ENCODE measurements around the gene HRNR.
"Not testable (repeated sequence)": the region's sequence is repeated elsewhere in the genome, so short reads cannot be mapped to it uniquely, and the experiment has no call there.

The HRNR gene

GRCh38 chr1:152220166-152221163, 3.5 kb downstream of the HRNR start:
- Histone ChIP-seq H3K27ac (ENCODE audit: low read depth, low read length, severe bottlenecking) (no peak overlapping the region), H3K36me3 (ENCODE audit: control insufficient read depth, insufficient read depth, low read length) (no peaks in the 10 kb centered on the region)
- WGBS, 2 experiments (ENCODE audit: insufficient coverage in 2 of 2) = 83 to 84% methylated on average over 29 of the region's 30 CpGs

GRCh38 chr1:152219438-152219837, 4.6 kb downstream of the HRNR start:
- peaks cover 57% of the 10 kb centered on the region for H3K9me3 ChIP-seq (ENCODE audit: control insufficient read depth, low read length)
- H3K36me3 ChIP-seq (ENCODE audit: control insufficient read depth, insufficient read depth, low read length); H3K4me1 ChIP-seq (ENCODE audit: control insufficient read depth, insufficient read depth, low read length, poor library complexity, severe bottlenecking); H3K4me3 ChIP-seq (ENCODE audit: extremely low read depth, insufficient read depth, low read length, poor library complexity, severe bottlenecking); H3K27ac ChIP-seq (ENCODE audit: low read depth, low read length, severe bottlenecking): not testable (repeated sequence)
- 69 to 76% methylated on average over 14 of the region's 14 CpGs for WGBS, 2 experiments (ENCODE audit: insufficient coverage in 2 of 2)

More at GRCh38 chr1:152220166-152221163, 3.5 kb downstream of the HRNR start:
- no peak overlapping the region for H3K4me3 ChIP-seq (ENCODE audit: extremely low read depth, insufficient read depth, low read length, poor library complexity, severe bottlenecking)
- peaks cover 55% of the 10 kb centered on the region for H3K9me3 ChIP-seq (ENCODE audit: control insufficient read depth, low read length)
- H3K4me1 ChIP-seq (ENCODE audit: control insufficient read depth, insufficient read depth, low read length, poor library complexity, severe bottlenecking) = no peaks in the 10 kb centered on the region

GRCh38 chr1:152218762-152219436, 5.1 kb downstream of the HRNR start:
- H3K36me3 ChIP-seq (ENCODE audit: control insufficient read depth, insufficient read depth, low read length) = no peaks in the 10 kb centered on the region
- no peak overlapping the region for H3K27ac ChIP-seq (ENCODE audit: low read depth, low read length, severe bottlenecking)
- H3K9me3 ChIP-seq (ENCODE audit: control insufficient read depth, low read length) = peaks cover 53% of the 10 kb centered on the region
- H3K4me1 ChIP-seq (ENCODE audit: control insufficient read depth, insufficient read depth, low read length, poor library complexity, severe bottlenecking) = no peaks in the 10 kb centered on the region
- WGBS, 2 experiments (ENCODE audit: insufficient coverage in 2 of 2) = 82 to 86% methylated on average over 24 of the region's 24 CpGs
- H3K4me3 ChIP-seq (ENCODE audit: extremely low read depth, insufficient read depth, low read length, poor library complexity, severe bottlenecking) = no peak overlapping the region

- H3K27ac ChIP-seq (ENCODE audit: low read depth, low read length, severe bottlenecking); H3K36me3 ChIP-seq (ENCODE audit: control insufficient read depth, insufficient read depth, low read length); H3K4me1 ChIP-seq (ENCODE audit: control insufficient read depth, insufficient read depth, low read length, poor library complexity, severe bottlenecking); H3K4me3 ChIP-seq (ENCODE audit: extremely low read depth, insufficient read depth, low read length, poor library complexity, severe bottlenecking): not testable (repeated sequence)
- whole genome bisulfite sequencing, 2 experiments (ENCODE audit: insufficient coverage in 2 of 2) = 76 to 86% methylated on average over 4 to 6 of the region's 13 CpGs
- peaks cover 32% of the 10 kb centered on the region for H3K9me3 ChIP-seq (ENCODE audit: control insufficient read depth, low read length)
Observed at GRCh38 chr1:152215604-152216003, 8.4 kb downstream of the HRNR start.

- not testable (repeated sequence) for H3K36me3 ChIP-seq (ENCODE audit: control insufficient read depth, insufficient read depth, low read length); H3K4me1 ChIP-seq (ENCODE audit: control insufficient read depth, insufficient read depth, low read length, poor library complexity, severe bottlenecking); H3K4me3 ChIP-seq (ENCODE audit: extremely low read depth, insufficient read depth, low read length, poor library complexity, severe bottlenecking); H3K27ac ChIP-seq (ENCODE audit: low read depth, low read length, severe bottlenecking)
- WGBS, 2 experiments (ENCODE audit: insufficient coverage in 2 of 2) = 93% methylated on average over 5 of the region's 21 CpGs; no CpG with 5 or more reads in 1 of the 2 experiments
- H3K9me3 ChIP-seq (ENCODE audit: control insufficient read depth, low read length) = peaks cover 30% of the 10 kb centered on the region
Observed at GRCh38 chr1:152214911-152215310, 9.1 kb downstream of the HRNR start.

GRCh38 chr1:152198982-152199381, 25.0 kb downstream of the HRNR start:
- Histone ChIP-seq H3K4me1 (ENCODE audit: control insufficient read depth, insufficient read depth, low read length, poor library complexity, severe bottlenecking) (no peaks in the 10 kb centered on the region), H3K4me3 (ENCODE audit: extremely low read depth, insufficient read depth, low read length, poor library complexity, severe bottlenecking) (no peak overlapping the region), H3K27ac (ENCODE audit: low read depth, low read length, severe bottlenecking) (no peak overlapping the region), H3K36me3 (ENCODE audit: control insufficient read depth, insufficient read depth, low read length) (no peaks in the 10 kb centered on the region), H3K9me3 (ENCODE audit: control insufficient read depth, low read length) (peaks cover 15% of the 10 kb centered on the region)

- H3K4me1 ChIP-seq (ENCODE audit: control insufficient read depth, insufficient read depth, low read length, poor library complexity, severe bottlenecking) = no peaks in the 10 kb centered on the region
- H3K9me3 ChIP-seq (ENCODE audit: control insufficient read depth, low read length) = peaks cover 3% of the 10 kb centered on the region
- H3K4me3 ChIP-seq (ENCODE audit: extremely low read depth, insufficient read depth, low read length, poor library complexity, severe bottlenecking) = no peak overlapping the region
- H3K27ac ChIP-seq (ENCODE audit: low read depth, low read length, severe bottlenecking) = no peak overlapping the region
- H3K36me3 ChIP-seq (ENCODE audit: control insufficient read depth, insufficient read depth, low read length) = no peaks in the 10 kb centered on the region
Observed at GRCh38 chr1:152197361-152197941, 26.5 kb downstream of the HRNR start.

GRCh38 chr1:152191711-152192110, 32.3 kb downstream of the HRNR start:
- Histone ChIP-seq H3K36me3 (ENCODE audit: control insufficient read depth, insufficient read depth, low read length) (no peaks in the 10 kb centered on the region), H3K27ac (ENCODE audit: low read depth, low read length, severe bottlenecking) (no peak overlapping the region), H3K9me3 (ENCODE audit: control insufficient read depth, low read length) (no peaks in the 10 kb centered on the region), H3K4me1 (ENCODE audit: control insufficient read depth, insufficient read depth, low read length, poor library complexity, severe bottlenecking) (no peaks in the 10 kb centered on the region), H3K4me3 (ENCODE audit: extremely low read depth, insufficient read depth, low read length, poor library complexity, severe bottlenecking) (no peak overlapping the region)

- Histone ChIP-seq H3K27ac (ENCODE audit: low read depth, low read length, severe bottlenecking) (no peak overlapping the region), H3K36me3 (ENCODE audit: control insufficient read depth, insufficient read depth, low read length) (no peaks in the 10 kb centered on the region), H3K4me3 (ENCODE audit: extremely low read depth, insufficient read depth, low read length, poor library complexity, severe bottlenecking) (no peak overlapping the region), H3K9me3 (ENCODE audit: control insufficient read depth, low read length) (no peaks in the 10 kb centered on the region), H3K4me1 (ENCODE audit: control insufficient read depth, insufficient read depth, low read length, poor library complexity, severe bottlenecking) (no peaks in the 10 kb centered on the region)
- WGBS, 2 experiments (ENCODE audit: insufficient coverage in 2 of 2) = 50 to 68% methylated on average over 5 of the region's 5 CpGs
Observed at GRCh38 chr1:152191260-152191659, 32.7 kb downstream of the HRNR start.

GRCh38 chr1:152190589-152190988, 33.4 kb downstream of the HRNR start:
- Histone ChIP-seq H3K36me3 (ENCODE audit: control insufficient read depth, insufficient read depth, low read length) (no peaks in the 10 kb centered on the region), H3K4me3 (ENCODE audit: extremely low read depth, insufficient read depth, low read length, poor library complexity, severe bottlenecking) (no peak overlapping the region), H3K9me3 (ENCODE audit: control insufficient read depth, low read length) (no peaks in the 10 kb centered on the region), H3K4me1 (ENCODE audit: control insufficient read depth, insufficient read depth, low read length, poor library complexity, severe bottlenecking) (no peaks in the 10 kb centered on the region), H3K27ac (ENCODE audit: low read depth, low read length, severe bottlenecking) (no peak overlapping the region)
- 50 to 60% methylated on average over 1 to 2 of the region's 2 CpGs for WGBS, 2 experiments (ENCODE audit: insufficient coverage in 2 of 2)

All from mesodermal cell (in vitro differentiated cells).